Gastrocnemius medialis (tissue), 4 donors: ENCODE results near the gene PTMS. TPM values are rescaled to one million over a fixed set of nuclear protein-coding genes. Genes with fewer than 3 reads are reported as not detected.

Experiments used
- ATAC-seq, 2 donors: fragments of 150-250 bp; one replicate each; pipeline ENCODE4 v1.9.1; 2016
- DNase-seq, 2 donors: peaks; one replicate each; pipeline ENCODE4 v3.0.0-alpha.2; 2019
- H3K27ac ChIP-seq, 4 donors: fragments of 200-600 bp; sonication (generic); 1 replicate in 1 of 4; 2 replicates in 3 of 4; pipeline ENCODE4 v1.5.1; 2016 to 2018; ENCODE audit warnings: mild to moderate bottlenecking in 2 of 4, moderate library complexity in 1 of 4
- H3K27me3 ChIP-seq, 3 donors: fragments of 200-600 bp; sonication (generic) in 2 of 3; 1 replicate in 1 of 3; 2 replicates in 2 of 3; pipeline versions ENCODE4 v1.5.1 to v1.6.0; 2016 to 2019; ENCODE audit warnings: mild to moderate bottlenecking in 1 of 3, moderate library complexity in 1 of 3
- H3K36me3 ChIP-seq, 2 donors: fragments of 200-600 bp; sonication (generic) in 1 of 2; one replicate each; pipeline ENCODE4 v1.5.1; 2017 to 2018
- H3K4me1 ChIP-seq, 2 donors: fragments of 200-600 bp; sonication (generic) in 1 of 2; one replicate each; pipeline ENCODE4 v1.5.1; 2016 to 2017; ENCODE audit warnings: mild to moderate bottlenecking in 2 of 2
- H3K4me3 ChIP-seq, 4 donors: fragments of 200-600 bp; sonication (generic) in 3 of 4; 1 replicate in 1 of 4; 2 replicates in 3 of 4; pipeline ENCODE4 v1.5.1; 2016 to 2019; ENCODE audit warnings: mild to moderate bottlenecking in 2 of 4
- H3K9me3 ChIP-seq, 3 donors: fragments of 200-600 bp; sonication (generic) in 2 of 3; 1 replicate in 1 of 3; 2 replicates in 2 of 3; pipeline ENCODE4 v1.5.1; 2016 to 2019
- POLR2A ChIP-seq, 2 donors: fragments of 450-650 bp; IDR thresholded peaks; one replicate each; pipeline ENCODE4 v1.6.1; 2017; ENCODE audit warnings: antibody characterized with exemption in 2 of 2, mild to moderate bottlenecking in 2 of 2, moderate library complexity in 2 of 2
- in situ Hi-C, 4 donors: fragments of 200-750 bp; cut with MboI; loops; one replicate each; pipeline versions ENCODE4 v1.15.0 to v1.8.0; 2017; ENCODE audit warnings: low sequenced_read_pairs in 4 of 4
- intact Hi-C: fragments of 100-400 bp; cut with DNase I; formaldehyde crosslinking; loops from one replicate; pipeline ENCODE4 v1.15.1; 2023; ENCODE audit warnings: low total_unique reads
- total RNA-seq, 4 donors: library from RNA; depleted of rRNA; stranded (reverse); fragments of >200 nt; gene quantifications; one replicate each; pipeline versions ENCODE4 v1.1.0 to v1.2.3, GENCODE V29; 2016
- TF ChIP-seq, protein P1 (sequence below), 5 experiments: fragments of 450-650 bp in 3 of 5; fragments of 200-600 bp in 2 of 5; sonication (generic) in 2 of 5; IDR thresholded peaks in 4 of 5; conservative IDR thresholded peaks in 1 of 5; 1 replicate in 4 of 5; 2 replicates in 1 of 5; pipeline ENCODE4 v1.5.1; 2016 to 2019; ENCODE audit warnings: antibody characterized with exemption in 5 of 5, mild to moderate bottlenecking in 3 of 5, moderate library complexity in 3 of 5

Gene PTMS
- total RNA-seq, 4 donors from 2014 or later, result 15.0 to 40.4 (median 31.5) TPM

DNA sequence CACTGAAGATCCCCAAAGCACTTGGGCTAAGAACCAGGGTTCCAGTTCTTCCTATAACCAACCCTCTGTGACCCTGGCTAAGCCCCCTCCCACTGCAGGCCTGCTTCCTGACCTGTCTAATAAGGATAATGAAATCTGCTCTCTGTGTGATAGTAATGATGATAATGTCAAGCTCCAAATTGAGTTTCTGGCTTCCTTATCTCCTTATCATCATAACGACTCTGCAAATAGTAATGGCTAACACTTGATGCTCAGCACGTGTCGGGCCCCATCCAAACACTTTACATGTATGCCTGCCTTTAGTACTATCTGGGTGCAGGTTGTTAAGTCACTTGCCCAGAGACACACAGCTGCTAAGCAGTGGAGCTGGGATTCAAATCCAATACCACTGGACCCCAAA, 50.4 kb downstream of the PTMS start:
- intact Hi-C loops, result no loop called here

DNA sequence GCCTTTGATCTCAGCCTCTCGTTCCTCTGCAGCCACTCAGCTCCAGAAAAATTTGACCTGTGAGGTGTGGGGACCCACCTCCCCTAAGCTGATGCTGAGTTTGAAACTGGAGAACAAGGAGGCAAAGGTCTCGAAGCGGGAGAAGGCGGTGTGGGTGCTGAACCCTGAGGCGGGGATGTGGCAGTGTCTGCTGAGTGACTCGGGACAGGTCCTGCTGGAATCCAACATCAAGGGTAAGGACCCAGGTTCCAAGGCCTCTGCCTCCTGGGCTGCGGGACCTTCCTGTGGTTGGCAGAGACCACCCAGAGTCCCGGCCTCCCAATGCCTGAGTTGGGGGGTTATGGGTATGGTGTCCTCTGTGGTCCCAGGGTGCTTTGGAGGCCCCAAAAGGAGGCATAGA, 50.9 kb downstream of the PTMS start:
- ATAC-seq, result no peak

More for the DNA sequence above, 50.4 kb downstream of the PTMS start:
- DNase-seq (no peak), ATAC-seq (no peak)
- no peaks in the 10 kb centered on the region for H3K36me3 ChIP-seq
- no peak overlapping the region for H3K4me3 ChIP-seq
- H3K27ac ChIP-seq, result no peak overlapping the region
- no peak for TF ChIP-seq POLR2A (IDR thresholded peaks at IDR 0.05)
- TF ChIP-seq, protein P1, sequence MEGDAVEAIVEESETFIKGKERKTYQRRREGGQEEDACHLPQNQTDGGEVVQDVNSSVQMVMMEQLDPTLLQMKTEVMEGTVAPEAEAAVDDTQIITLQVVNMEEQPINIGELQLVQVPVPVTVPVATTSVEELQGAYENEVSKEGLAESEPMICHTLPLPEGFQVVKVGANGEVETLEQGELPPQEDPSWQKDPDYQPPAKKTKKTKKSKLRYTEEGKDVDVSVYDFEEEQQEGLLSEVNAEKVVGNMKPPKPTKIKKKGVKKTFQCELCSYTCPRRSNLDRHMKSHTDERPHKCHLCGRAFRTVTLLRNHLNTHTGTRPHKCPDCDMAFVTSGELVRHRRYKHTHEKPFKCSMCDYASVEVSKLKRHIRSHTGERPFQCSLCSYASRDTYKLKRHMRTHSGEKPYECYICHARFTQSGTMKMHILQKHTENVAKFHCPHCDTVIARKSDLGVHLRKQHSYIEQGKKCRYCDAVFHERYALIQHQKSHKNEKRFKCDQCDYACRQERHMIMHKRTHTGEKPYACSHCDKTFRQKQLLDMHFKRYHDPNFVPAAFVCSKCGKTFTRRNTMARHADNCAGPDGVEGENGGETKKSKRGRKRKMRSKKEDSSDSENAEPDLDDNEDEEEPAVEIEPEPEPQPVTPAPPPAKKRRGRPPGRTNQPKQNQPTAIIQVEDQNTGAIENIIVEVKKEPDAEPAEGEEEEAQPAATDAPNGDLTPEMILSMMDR (IDR thresholded peaks at IDR 0.05 in 4 of 5, conservative IDR thresholded peaks at IDR 0.05 in 1 of 5), result no peak
- in situ Hi-C loops, result no loop called here
- peaks cover 0 to 4% (median 0%) of the 10 kb centered on the region in 3 donors for H3K27me3 ChIP-seq
- H3K9me3 ChIP-seq, result no peaks in the 10 kb centered on the region
- H3K4me1 ChIP-seq, result no peaks in the 10 kb centered on the region

DNA sequence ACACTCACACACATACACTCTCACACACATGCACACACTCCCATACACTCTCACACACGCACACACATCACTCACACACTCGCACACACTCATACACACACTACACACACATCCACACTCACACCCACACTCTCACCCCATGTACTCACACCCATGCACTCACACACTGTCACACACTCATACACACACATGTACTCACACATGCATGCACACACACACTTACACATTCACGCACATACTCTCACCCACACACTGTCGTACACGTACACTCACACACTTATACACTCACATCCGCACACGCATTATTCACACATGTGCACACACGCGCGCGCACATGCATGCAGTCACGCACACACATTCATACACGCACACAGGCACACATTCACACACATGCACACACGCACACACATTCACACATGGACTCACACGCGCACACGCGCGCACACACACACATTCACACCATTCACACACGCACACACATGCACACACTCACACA, 51.5 kb downstream of the PTMS start:
- Histone ChIP-seq H3K27me3 (peaks cover 5 to 15% (median 10%) of the 10 kb centered on the region in 3 donors), H3K9me3 (no peaks in the 10 kb centered on the region), H3K36me3 (no peaks in the 10 kb centered on the region), H3K27ac (no peak overlapping the region), H3K4me3 (no peak overlapping the region), H3K4me1 (no peaks in the 10 kb centered on the region)
- ATAC-seq, result no peak
- intact Hi-C loops (no loop called here), in situ Hi-C loops (no loop called here)
- DNase-seq, result no peak
- TF ChIP-seq POLR2A (IDR thresholded peaks at IDR 0.05), result no peak
- TF ChIP-seq, protein P1 (IDR thresholded peaks at IDR 0.05 in 4 of 5, conservative IDR thresholded peaks at IDR 0.05 in 1 of 5), result no peak

More for the DNA sequence above, 50.9 kb downstream of the PTMS start:
- Histone ChIP-seq H3K4me3 (no peak overlapping the region), H3K4me1 (no peaks in the 10 kb centered on the region), H3K9me3 (no peaks in the 10 kb centered on the region), H3K27ac (no peak overlapping the region), H3K27me3 (peaks cover 3 to 9% (median 4%) of the 10 kb centered on the region in 3 donors), H3K36me3 (no peaks in the 10 kb centered on the region)
- DNase-seq, result no peak
- no peak for TF ChIP-seq POLR2A (IDR thresholded peaks at IDR 0.05)
- intact Hi-C loops, result no loop called here
- in situ Hi-C loops, result no loop called here

GRCh38 chr12:6818222-6818621, 52.1 kb downstream of the PTMS start:
- H3K4me3 ChIP-seq, result no peak overlapping the region
- peaks cover 9 to 18% (median 11%) of the 10 kb centered on the region in 3 donors for H3K27me3 ChIP-seq
- TF ChIP-seq, protein P1 (IDR thresholded peaks at IDR 0.05 in 4 of 5, conservative IDR thresholded peaks at IDR 0.05 in 1 of 5), result no peak
- TF ChIP-seq POLR2A (IDR thresholded peaks at IDR 0.05), result no peak
- H3K36me3 ChIP-seq, result no peaks in the 10 kb centered on the region
- H3K27ac ChIP-seq, result no peak overlapping the region
- ATAC-seq (no peak), DNase-seq (no peak)
- in situ Hi-C loops (no loop called here), intact Hi-C loops (no loop called here)
- H3K4me1 ChIP-seq, result no peaks in the 10 kb centered on the region
- no peaks in the 10 kb centered on the region for H3K9me3 ChIP-seq

DNA sequence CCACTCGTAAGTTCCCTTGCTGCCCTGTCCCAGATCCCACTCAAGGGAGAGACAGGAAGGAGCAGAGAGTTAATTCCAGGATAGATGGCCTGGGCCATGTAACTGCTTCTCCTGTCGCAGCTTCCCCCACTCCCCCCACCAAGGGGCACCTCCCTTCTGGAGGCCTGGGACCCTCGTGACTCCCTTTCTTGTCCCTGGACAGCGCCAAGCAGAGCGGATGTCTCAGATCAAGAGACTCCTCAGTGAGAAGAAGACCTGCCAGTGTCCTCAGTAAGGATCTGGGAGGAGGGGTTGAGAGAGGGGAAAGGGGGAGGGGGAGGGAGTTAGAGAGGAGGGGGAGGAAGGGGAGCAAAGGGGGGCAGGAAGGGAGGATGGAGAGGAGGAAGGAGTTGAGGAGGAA, 52.5 kb downstream of the PTMS start:
- no peaks in the 10 kb centered on the region for H3K4me1 ChIP-seq
- in situ Hi-C loops (no loop called here), intact Hi-C loops (no loop called here)
- H3K36me3 ChIP-seq, result no peaks in the 10 kb centered on the region
- DNase-seq, result no peak
- H3K9me3 ChIP-seq, result no peaks in the 10 kb centered on the region
- no peak overlapping the region for H3K27ac ChIP-seq
- TF ChIP-seq, protein P1 (IDR thresholded peaks at IDR 0.05 in 4 of 5, conservative IDR thresholded peaks at IDR 0.05 in 1 of 5), result no peak
- TF ChIP-seq POLR2A (IDR thresholded peaks at IDR 0.05), result no peak
- H3K27me3 ChIP-seq, result peaks cover 13 to 22% (median 15%) of the 10 kb centered on the region in 3 donors
- no peak for ATAC-seq
- no peak overlapping the region for H3K4me3 ChIP-seq
